Fibroblast of skin of right biceps (primary cell): ENCODE results near the gene PRRC2B.

ENCODE experiments used
- DNase-seq: peaks from one replicate; pipeline ENCODE4 v3.0.0-alpha.2; 2013

PRRC2B gene

GRCh38 chr9:131474711-131475110 lies 80.8 kb downstream of the PRRC2B start:
- no peak for DNase-seq

DNA sequence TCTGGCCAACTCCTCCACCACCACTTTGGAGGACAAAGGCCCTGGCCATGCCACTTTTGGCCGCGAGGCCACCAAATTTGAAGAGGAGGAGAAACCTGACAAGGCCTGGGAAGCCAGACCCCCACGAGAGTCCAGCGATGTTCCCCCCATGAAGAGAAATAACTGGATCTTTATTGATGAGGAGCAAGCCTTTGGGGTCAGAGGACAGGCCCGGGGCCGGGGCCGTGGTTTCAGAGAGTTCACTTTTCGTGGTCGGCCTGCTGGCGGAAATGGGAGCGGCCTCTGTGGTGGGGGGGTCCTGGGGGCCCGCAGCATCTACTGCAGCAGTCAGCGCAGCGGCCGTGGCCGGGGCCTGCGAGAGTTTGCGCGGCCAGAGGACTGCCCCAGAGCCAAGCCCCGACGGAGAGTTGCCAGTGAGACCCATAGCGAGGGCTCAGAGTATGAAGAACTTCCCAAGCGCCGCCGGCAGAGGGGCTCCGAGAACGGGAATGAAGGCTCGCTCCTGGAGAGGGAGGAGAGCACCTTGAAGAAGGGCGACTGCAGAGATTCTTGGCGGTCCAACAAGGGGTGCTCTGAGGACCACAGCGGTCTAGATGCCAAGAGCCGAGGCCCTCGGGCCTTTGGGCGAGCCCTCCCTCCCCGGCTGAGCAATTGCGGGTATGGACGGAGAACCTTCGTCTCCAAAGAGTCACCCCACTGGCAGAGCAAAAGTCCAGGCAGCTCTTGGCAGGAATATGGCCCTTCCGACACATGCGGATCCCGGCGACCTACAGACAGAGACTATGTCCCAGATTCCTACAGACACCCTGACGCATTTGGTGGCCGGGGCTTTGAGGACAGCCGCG lies 81.4 kb downstream of the PRRC2B start:
- no peak for DNase-seq

- no peak for DNase-seq
These were observed 82.3 kb downstream of the PRRC2B start for GRCh38 chr9:131475956-131476776.

DNA sequence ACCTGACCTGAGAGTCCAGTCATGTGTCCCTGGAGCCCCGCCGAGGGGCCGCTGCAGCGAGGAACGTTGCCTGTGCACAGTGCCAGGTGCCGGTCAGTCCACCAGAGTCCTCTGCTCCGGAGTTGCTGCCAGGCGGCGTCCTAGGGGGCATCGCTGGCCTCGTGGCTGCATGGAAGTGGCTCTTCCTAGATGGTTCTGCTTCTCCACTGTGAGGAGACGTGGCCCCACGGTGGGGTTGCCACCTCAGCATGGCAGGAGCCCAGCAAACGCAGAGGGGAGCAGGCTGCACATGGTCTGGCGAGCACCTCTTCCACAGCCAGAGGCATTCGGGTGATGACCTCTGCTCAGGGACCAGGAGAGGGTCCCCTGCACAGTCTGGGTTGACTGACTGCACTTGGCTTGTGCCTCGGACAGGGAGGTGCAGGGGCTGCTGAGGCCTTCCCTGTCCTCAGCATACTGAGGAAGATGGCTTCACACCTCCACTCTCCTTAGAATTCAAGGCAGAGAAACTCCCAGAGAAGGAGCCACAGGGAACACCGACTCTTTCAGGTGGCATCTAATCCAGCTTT lies 83.0 kb downstream of the PRRC2B start:
- DNase-seq: no peak

- DNase-seq: no peak
These were observed 83.5 kb downstream of the PRRC2B start for GRCh38 chr9:131477367-131477766.

DNA sequence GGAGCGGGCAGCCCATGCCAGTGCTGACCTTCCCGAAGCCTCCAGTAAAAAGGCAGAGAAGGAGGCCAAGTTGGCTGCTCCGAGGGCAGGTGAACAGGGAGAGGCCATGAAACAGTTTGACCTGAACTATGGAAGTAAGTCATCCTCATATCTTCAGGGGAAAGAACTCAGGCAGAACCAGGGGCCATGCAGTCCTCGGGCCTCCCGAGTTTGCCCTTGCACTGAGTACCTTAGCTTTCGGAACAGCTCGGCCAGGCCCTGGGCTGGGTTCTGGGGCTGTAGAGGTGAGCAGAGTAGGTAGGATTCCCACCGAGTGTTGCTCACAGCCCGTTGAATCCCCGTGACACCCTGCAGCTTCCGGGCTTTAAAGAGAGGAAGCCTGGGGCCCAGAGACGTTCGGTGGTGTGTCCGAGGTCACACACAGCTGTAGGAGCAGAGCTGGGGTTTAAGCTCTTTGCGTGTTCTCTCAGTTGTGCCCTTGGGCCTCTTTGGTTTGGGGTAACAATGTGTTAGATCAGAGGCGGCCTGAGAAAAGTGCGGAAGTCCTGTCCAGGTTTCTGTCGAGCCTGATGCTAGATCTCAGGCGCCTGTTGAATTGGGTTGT lies 84.0 kb downstream of the PRRC2B start:
- no peak for DNase-seq

DNA sequence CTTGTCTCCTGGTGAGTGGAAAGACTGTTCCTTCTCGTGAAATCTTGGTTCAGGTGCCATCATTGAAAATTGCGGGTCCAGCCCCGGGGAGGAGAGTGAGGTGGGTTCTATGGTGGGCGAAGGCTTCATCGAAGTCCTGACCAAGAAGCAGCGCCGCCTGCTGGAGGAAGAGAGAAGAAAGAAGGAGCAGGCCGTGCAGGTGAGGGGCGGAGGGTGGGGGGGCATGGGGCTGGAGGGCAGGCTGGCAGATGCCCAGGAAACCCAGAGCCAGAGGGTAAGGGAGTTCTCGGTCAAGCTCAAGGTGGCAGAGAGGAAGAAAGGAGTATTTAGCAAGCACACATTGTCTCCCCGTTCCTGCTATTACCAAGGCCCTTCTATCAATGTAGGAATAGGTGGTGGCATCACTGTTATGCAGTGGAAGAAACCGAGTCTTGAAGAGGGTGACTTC lies 84.6 kb downstream of the PRRC2B start:
- DNase-seq: peak; percentile 37

GRCh38 chr9:131478911-131479310 lies 85.0 kb downstream of the PRRC2B start:
- no peak for DNase-seq

DNA sequence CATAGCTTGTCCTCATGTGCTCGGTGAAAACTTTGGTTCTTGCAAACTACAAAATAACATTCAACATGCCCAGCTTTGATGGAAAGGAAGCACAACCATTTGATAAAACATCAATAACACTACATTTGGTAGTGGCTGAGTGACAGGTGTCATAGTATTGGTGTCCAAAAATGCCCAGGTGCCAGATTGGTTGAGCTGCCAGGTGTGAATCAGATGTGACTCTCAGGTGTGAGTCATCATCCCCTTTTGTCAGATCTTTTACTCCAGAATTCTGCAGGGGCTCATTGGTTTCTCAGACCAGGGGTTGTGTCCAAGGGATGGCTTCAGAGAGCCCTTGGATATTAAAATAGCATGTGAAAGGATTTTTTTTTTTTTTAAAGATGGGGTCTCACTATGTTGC lies 86.4 kb downstream of the PRRC2B start:
- DNase-seq: no peak

GRCh38 chr9:131481441-131482342 lies 87.8 kb downstream of the PRRC2B start:
- no peak for DNase-seq

- DNase-seq: no peak
These were observed 88.6 kb downstream of the PRRC2B start for GRCh38 chr9:131482343-131483006.

DNA sequence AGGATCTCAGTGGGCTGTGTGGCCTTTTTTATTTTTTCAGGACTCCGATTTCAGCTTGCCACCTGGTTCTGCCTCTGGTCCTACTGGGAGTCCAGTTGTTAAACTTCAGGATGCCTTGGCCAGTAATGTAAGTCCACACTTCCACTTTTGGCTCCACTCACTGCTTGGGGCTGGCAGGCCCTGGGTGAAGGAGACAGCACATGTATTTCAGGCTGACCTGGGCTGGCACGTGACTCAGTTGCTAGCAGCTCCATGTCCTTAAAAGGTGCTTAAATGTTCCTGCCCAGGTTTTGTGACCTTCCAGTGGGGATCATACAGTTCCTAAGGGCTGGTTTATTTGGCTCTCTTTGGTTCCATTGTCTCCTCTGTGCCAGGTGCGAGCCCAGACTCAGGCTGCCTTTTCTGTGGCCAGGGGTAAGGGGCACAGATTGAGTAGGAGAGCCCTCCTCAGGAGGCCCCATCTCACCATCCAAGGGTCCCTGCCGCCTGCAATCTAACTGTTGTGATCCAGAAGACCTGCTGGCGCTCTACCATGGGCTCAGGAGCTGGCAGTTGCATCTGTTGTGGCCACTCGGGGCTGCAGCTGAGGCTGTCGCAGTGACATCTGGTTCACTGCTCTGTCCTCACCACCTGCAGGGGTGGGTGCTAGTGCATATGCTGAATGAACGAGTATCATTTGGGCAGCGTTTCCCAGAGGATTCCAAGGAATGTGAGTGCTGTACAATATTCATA lies 89.6 kb downstream of the PRRC2B start:
- no peak for DNase-seq

DNA sequence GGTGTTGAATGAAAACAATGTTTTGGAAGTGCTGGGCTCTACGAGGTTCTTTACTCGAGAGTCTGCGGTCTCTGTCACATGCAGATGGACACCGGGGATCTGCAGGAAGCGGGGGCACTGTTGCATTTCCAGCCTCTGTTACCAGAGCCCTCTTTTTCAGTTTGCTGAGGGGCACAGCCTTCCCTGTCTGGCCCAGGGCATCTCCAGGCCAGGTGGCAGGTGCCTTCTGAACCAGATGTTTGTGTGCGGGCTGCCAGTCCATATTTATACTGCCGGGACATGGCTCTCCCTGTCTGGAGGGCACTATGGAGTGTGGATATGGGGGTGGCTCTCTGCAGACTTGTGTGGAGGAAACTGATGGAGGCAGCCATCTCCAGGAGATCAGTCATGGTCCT lies 90.2 kb downstream of the PRRC2B start:
- no peak for DNase-seq

GRCh38 chr9:131484560-131485185 lies 90.8 kb downstream of the PRRC2B start:
- no peak for DNase-seq

GRCh38 chr9:131485206-131485605 lies 91.3 kb downstream of the PRRC2B start:
- DNase-seq: no peak

GRCh38 chr9:131485728-131486422 lies 92.0 kb downstream of the PRRC2B start:
- no peak for DNase-seq

DNA sequence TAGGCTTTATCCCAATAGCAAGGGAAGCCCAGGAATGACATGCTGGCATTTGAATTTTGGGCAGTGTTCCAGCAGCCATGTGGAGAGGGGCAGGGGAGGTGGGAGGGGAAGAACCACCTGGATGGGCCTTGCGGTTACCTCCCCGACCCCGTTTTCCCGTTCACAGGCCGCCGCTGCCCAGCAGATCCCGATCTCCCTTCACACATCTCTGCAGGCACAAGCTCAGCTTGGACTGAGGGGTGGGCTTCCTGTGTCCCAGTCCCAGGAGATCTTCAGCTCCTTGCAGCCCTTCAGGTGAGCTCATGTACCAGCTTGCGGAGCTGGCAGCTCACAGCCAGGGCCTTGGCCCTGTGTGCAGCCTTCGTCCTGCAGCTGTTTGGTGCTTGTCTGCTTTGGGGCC lies 93.1 kb downstream of the PRRC2B start:
- DNase-seq: no peak

- peak; percentile 36 for DNase-seq
These were observed 93.7 kb downstream of the PRRC2B start for GRCh38 chr9:131487621-131488031.

DNA sequence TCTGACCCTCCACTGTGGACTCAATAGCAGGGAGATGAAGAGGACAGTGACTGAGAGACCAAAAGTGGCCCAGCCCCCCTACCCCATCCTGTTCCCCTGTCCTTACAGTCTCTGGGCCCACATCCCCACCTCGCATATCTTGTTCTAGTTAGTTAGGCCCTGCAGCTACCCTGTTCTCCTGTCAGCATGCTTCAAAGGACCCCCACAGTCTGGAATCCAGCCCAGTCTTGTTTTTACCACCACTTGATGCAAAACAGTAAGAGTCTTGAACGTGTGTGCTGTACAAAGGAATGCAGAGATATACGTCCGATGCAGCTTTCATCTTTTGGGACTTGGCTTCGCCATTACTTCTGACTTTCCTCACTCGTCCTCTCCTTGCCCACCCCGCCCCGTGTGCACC lies 96.6 kb downstream of the PRRC2B start:
- no peak for DNase-seq
